Smooth muscle cell (in vitro differentiated cells): ENCODE measurements around the gene TEX35. TPM values are rescaled to one million over a fixed set of nuclear protein-coding genes. Genes with fewer than 3 reads are reported as not detected.

Experiments
- DNase-seq: peaks from one replicate; lab custom pipeline; 2025; ENCODE audit not compliant: unreplicated experiment; lab: John Stamatoyannopoulos, UW
- H2AFZ ChIP-seq: fragments of 200-600 bp; sonication (generic); 2 replicates; pipeline ENCODE4 v1.6.0; 2016; ENCODE audit warnings: antibody characterized with exemption, low read depth, mild to moderate bottlenecking
- H3F3A ChIP-seq: fragments of 200-600 bp; sonication (generic); 2 replicates; pipeline ENCODE4 v1.6.0; 2017; ENCODE audit warnings: antibody characterized with exemption, low read depth
- H3K27ac ChIP-seq: fragments of 200-600 bp; sonication (generic); 2 replicates; pipeline ENCODE4 v1.5.1; 2016; ENCODE audit warnings: low read depth, mild to moderate bottlenecking
- H3K27me3 ChIP-seq: fragments of 200-600 bp; sonication (generic); 2 replicates; pipeline ENCODE4 v1.6.1; 2016; ENCODE audit warnings: low read depth, mild to moderate bottlenecking
- H3K36me3 ChIP-seq: fragments of 200-600 bp; sonication (generic); 2 replicates; pipeline ENCODE4 v1.5.1; 2016; ENCODE audit warnings: low read depth
- H3K4me1 ChIP-seq: fragments of 200-600 bp; sonication (generic); 2 replicates; pipeline ENCODE4 v1.5.1; 2016; ENCODE audit warnings: low read depth
- H3K4me2 ChIP-seq: fragments of 200-600 bp; sonication (generic); 2 replicates; pipeline ENCODE4 v1.6.0; 2016; ENCODE audit warnings: mild to moderate bottlenecking
- H3K4me3 ChIP-seq: fragments of 200-600 bp; sonication (generic); 2 replicates; pipeline ENCODE4 v1.5.1; 2016; ENCODE audit warnings: mild to moderate bottlenecking
- H3K79me2 ChIP-seq: fragments of 200-600 bp; sonication (generic); 2 replicates; pipeline ENCODE4 v1.6.0; 2016; ENCODE audit warnings: low read depth, mild to moderate bottlenecking
- H3K9ac ChIP-seq: fragments of 200-600 bp; sonication (generic); 2 replicates; pipeline ENCODE4 v1.6.0; 2016; ENCODE audit warnings: low read depth
- H3K9me3 ChIP-seq: fragments of 200-600 bp; sonication (generic); replicated peaks from 2 replicates; pipeline ENCODE4 v1.5.1; 2016; ENCODE audit warnings: low read depth
- H4K20me1 ChIP-seq: fragments of 200-600 bp; sonication (generic); 2 replicates; pipeline ENCODE4 v1.6.0; 2016; ENCODE audit warnings: low read depth
- WGBS: methylation state at CpG from one replicate; pipeline ENCODE4 v1.1.7; 2016; ENCODE audit warnings: low lambda C conversion rate; 5-methylcytosine and 5-hydroxymethylcytosine counted together
- polyA plus RNA-seq: library from polyadenylated mRNA; unstranded; fragments of >200 nt; fragmentation: Nextera tagmentation; extraction: Ambion mirVana; gene quantifications from 2 replicates; pipeline ENCODE4 v1.2.1, GENCODE V29; 2016
- total RNA-seq: library from RNA; depleted of rRNA; stranded (reverse); fragments of >200 nt; gene quantifications from 2 replicates; pipeline ENCODE4 v1.2.3, GENCODE V29; 2014
- TF ChIP-seq, protein P1 (sequence below): fragments of 200-600 bp; sonication (generic); IDR thresholded peaks from 2 replicates; pipeline ENCODE4 v1.5.1; 2017; ENCODE audit warnings: borderline replicate concordance, mild to moderate bottlenecking, antibody characterized with exemption; ENCODE audit not compliant: insufficient read depth, poor library complexity, severe bottlenecking

TEX35 gene
- total and polyA plus RNA-seq, 2 experiments from 2014 or later = not detected

DNA sequence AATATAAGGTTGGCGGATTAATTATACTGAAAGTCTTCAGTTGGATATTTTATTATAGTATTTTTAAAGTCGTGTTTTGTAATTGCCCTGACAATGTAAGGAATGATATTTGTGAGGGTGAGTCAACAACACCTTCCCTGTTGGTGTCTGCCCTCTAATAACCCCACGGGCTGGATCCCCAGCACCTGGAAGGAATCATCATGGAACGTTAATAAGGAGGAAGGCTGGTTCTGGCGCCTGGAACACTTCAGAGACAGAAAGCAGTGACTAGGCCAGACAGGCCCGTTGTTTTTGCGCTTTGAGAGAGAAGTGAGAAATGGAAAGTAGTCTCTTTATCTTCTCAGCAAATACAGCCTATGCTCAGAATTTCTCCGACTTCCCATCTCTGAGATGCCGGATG, 31.6 kb downstream of the TEX35 start:
- TF ChIP-seq, protein P1, sequence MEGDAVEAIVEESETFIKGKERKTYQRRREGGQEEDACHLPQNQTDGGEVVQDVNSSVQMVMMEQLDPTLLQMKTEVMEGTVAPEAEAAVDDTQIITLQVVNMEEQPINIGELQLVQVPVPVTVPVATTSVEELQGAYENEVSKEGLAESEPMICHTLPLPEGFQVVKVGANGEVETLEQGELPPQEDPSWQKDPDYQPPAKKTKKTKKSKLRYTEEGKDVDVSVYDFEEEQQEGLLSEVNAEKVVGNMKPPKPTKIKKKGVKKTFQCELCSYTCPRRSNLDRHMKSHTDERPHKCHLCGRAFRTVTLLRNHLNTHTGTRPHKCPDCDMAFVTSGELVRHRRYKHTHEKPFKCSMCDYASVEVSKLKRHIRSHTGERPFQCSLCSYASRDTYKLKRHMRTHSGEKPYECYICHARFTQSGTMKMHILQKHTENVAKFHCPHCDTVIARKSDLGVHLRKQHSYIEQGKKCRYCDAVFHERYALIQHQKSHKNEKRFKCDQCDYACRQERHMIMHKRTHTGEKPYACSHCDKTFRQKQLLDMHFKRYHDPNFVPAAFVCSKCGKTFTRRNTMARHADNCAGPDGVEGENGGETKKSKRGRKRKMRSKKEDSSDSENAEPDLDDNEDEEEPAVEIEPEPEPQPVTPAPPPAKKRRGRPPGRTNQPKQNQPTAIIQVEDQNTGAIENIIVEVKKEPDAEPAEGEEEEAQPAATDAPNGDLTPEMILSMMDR = no peak
- Histone ChIP-seq H3K27me3 (no peaks in the 10 kb centered on the region), H3K9me3 (no peaks in the 10 kb centered on the region), H4K20me1 (no peaks in the 10 kb centered on the region), H3K79me2 (no peaks in the 10 kb centered on the region), H3F3A (peaks cover 3% of the 10 kb centered on the region), H2AFZ (no peak overlapping the region), H3K4me1 (no peaks in the 10 kb centered on the region), H3K36me3 (no peaks in the 10 kb centered on the region), H3K4me2 (no peak overlapping the region), H3K4me3 (no peak overlapping the region), H3K27ac (no peak overlapping the region), H3K9ac (no peak overlapping the region)
- no peak for DNase-seq
- WGBS = 69% methylated on average over 9 of the region's 9 CpGs

GRCh38 chr1:178548108-178548507, 35.2 kb downstream of the TEX35 start:
- TF ChIP-seq, protein P1 = no peak
- Histone ChIP-seq H3F3A (no peaks in the 10 kb centered on the region), H4K20me1 (no peaks in the 10 kb centered on the region), H3K36me3 (no peaks in the 10 kb centered on the region), H3K79me2 (no peaks in the 10 kb centered on the region), H3K9ac (no peak overlapping the region), H3K27ac (no peak overlapping the region), H3K4me2 (no peak overlapping the region), H3K4me1 (no peaks in the 10 kb centered on the region), H3K27me3 (no peaks in the 10 kb centered on the region), H3K4me3 (no peak overlapping the region), H2AFZ (no peak overlapping the region), H3K9me3 (no peaks in the 10 kb centered on the region)
- no peak for DNase-seq
- 88% methylated on average over 3 of the region's 3 CpGs for WGBS

DNA sequence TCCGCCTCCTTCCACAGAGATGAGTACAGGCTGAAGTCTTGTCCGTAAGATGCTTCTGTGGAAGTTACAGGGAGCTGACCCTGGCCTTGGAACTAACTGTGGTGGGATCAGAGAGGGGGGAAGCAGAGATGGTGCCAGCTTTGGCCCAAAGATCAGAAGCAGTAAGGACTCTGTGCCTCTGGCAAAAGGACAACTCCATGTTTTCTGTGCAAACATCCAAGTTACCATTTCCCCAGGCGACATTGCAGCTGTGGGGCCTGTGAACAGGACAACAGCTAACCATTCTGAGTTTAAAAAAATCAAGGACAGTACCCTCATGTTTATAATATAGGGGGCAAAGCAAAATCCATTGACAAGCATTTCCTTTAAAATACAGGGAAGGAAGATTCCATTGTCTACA, 38.4 kb downstream of the TEX35 start:
- Histone ChIP-seq H3K36me3 (no peaks in the 10 kb centered on the region), H3F3A (no peaks in the 10 kb centered on the region), H3K4me2 (no peak overlapping the region), H2AFZ (no peak overlapping the region), H4K20me1 (no peaks in the 10 kb centered on the region), H3K4me1 (no peaks in the 10 kb centered on the region), H3K27ac (no peak overlapping the region), H3K9ac (no peak overlapping the region), H3K79me2 (no peaks in the 10 kb centered on the region), H3K9me3 (no peaks in the 10 kb centered on the region), H3K4me3 (no peak overlapping the region), H3K27me3 (no peaks in the 10 kb centered on the region)
- TF ChIP-seq, protein P1 = no peak
- WGBS = 80% methylated on average over 3 of the region's 3 CpGs
- DNase-seq = no peak

GRCh38 chr1:178551940-178552339, 39.0 kb downstream of the TEX35 start:
- Histone ChIP-seq H3K4me2 (no peak overlapping the region), H3K27me3 (no peaks in the 10 kb centered on the region), H3K9me3 (no peaks in the 10 kb centered on the region), H4K20me1 (no peaks in the 10 kb centered on the region), H3K79me2 (no peaks in the 10 kb centered on the region), H3K36me3 (no peaks in the 10 kb centered on the region), H3K4me1 (no peaks in the 10 kb centered on the region), H3K27ac (no peak overlapping the region), H3K9ac (no peak overlapping the region), H2AFZ (no peak overlapping the region), H3K4me3 (no peak overlapping the region), H3F3A (no peaks in the 10 kb centered on the region)
- DNase-seq = no peak
- TF ChIP-seq, protein P1 = no peak
- 92% methylated on average over 3 of the region's 3 CpGs for WGBS
